PC-3 (cell line): ENCODE results near the gene PNMA6E. TPM values are rescaled to one million over a fixed set of nuclear protein-coding genes. Genes with fewer than 3 reads are reported as not detected.

Experiments
- ATAC-seq: fragments of 200-7000 bp; cut with Tn5 transposase; 2 replicates; pipeline ENCODE4 v1.9.1; 2020; ENCODE audit warnings: mild to moderate bottlenecking, moderate library complexity
- BruUV-seq: library from RNA; stranded (reverse); fragments of 400-500 nt; replicated peaks from 2 replicates; lab custom pipeline; 2021; lab: Mats Ljungman, UMichigan
- CTCF ChIA-PET: fragments of 300-600 bp; sonication (Branson Sonifier 250); formaldehyde crosslinking; loops from one replicate; lab custom pipeline; 2022; ENCODE audit warnings: antibody characterized with exemption; lab: Charles Lee
- POLR2A ChIA-PET: fragments of 300-600 bp; sonication (Branson Sonifier 250); formaldehyde crosslinking; loops from one replicate; lab custom pipeline; 2022; ENCODE audit warnings: antibody characterized with exemption; ENCODE audit not compliant: unreplicated experiment; lab: Charles Lee
- DNase-seq: peaks from one replicate; pipeline ENCODE4 v3.0.0-alpha.2; 2015
- H2AFZ ChIP-seq: fragments of 300-600 bp; sonication (generic); 2 replicates; pipeline ENCODE4 v1.6.0; 2016; ENCODE audit warnings: antibody characterized with exemption, low read length
- H3F3A ChIP-seq: fragments of 300-600 bp; sonication (generic); one replicate; pipeline ENCODE4 v1.6.0; 2017; ENCODE audit warnings: antibody characterized with exemption, low read length, control low read depth, mild to moderate bottlenecking; ENCODE audit not compliant: unreplicated experiment
- H3K27ac ChIP-seq: fragments of 300-600 bp; sonication (generic); 2 replicates; pipeline ENCODE4 v1.5.1; 2016; ENCODE audit warnings: mild to moderate bottlenecking, low read length
- H3K27me3 ChIP-seq: fragments of 300-600 bp; sonication (generic); 2 replicates; pipeline ENCODE4 v1.6.1; 2016; ENCODE audit warnings: low read length, mixed read lengths
- H3K36me3 ChIP-seq: fragments of 300-600 bp; sonication (generic); 2 replicates; pipeline ENCODE4 v1.6.1; 2016; ENCODE audit warnings: low read depth, mixed run types, low read length, mixed read lengths
- H3K4me1 ChIP-seq: fragments of 300-600 bp; sonication (generic); 2 replicates; pipeline ENCODE4 v1.5.1; 2016; ENCODE audit warnings: low read length; ENCODE audit not compliant: insufficient read depth
- H3K4me2 ChIP-seq: fragments of 300-600 bp; sonication (generic); 2 replicates; pipeline ENCODE4 v1.6.0; 2016; ENCODE audit warnings: low read length
- H3K4me3 ChIP-seq: fragments of 300-600 bp; sonication (generic); 2 replicates; pipeline ENCODE4 v1.5.1; 2016; ENCODE audit warnings: mild to moderate bottlenecking, low read length, mixed read lengths
- H3K79me2 ChIP-seq: fragments of 300-600 bp; sonication (generic); 2 replicates; pipeline ENCODE4 v1.6.1; 2017; ENCODE audit warnings: low read length, mixed read lengths
- H3K9ac ChIP-seq: fragments of 300-600 bp; sonication (generic); 2 replicates; pipeline ENCODE4 v1.6.0; 2016; ENCODE audit warnings: mild to moderate bottlenecking, low read length
- H3K9me2 ChIP-seq: fragments of 300-600 bp; sonication (generic); replicated peaks from 2 replicates; pipeline ENCODE4 v1.6.1; 2016; ENCODE audit warnings: mixed run types, low read length, mixed read lengths
- H3K9me3 ChIP-seq: fragments of 300-600 bp; sonication (generic); 2 replicates; pipeline ENCODE4 v1.6.1; 2016; ENCODE audit warnings: low read length, mixed read lengths
- H4K20me1 ChIP-seq: fragments of 300-600 bp; sonication (generic); 2 replicates; pipeline ENCODE4 v1.6.1; 2016; ENCODE audit warnings: low read length, mixed read lengths
- CTCF ChIP-seq: fragments of 300-600 bp; sonication (generic); conservative IDR thresholded peaks from 2 replicates; pipeline ENCODE4 v1.5.1; 2017; ENCODE audit warnings: antibody characterized with exemption, low read depth, mild to moderate bottlenecking, low read length
- EZH2 ChIP-seq: fragments of 300-600 bp; sonication (generic); IDR thresholded peaks from one replicate; pipeline ENCODE4 v1.6.1; 2017; ENCODE audit warnings: antibody characterized with exemption, mild to moderate bottlenecking, low read length; ENCODE audit not compliant: unreplicated experiment
- EZH2phosphoT487 ChIP-seq: fragments of 300-600 bp; sonication (generic); IDR thresholded peaks from 2 replicates; pipeline ENCODE4 v1.6.1; 2018; ENCODE audit warnings: mild to moderate bottlenecking, antibody characterized with exemption, low read length, borderline replicate concordance
- intact Hi-C: fragments of 100-400 bp; cut with micrococcal nuclease; formaldehyde crosslinking; loops from 2 replicates; pipeline ENCODE4 v1.9.0; 2023
- total RNA-seq: library from RNA; depleted of rRNA; stranded (reverse); fragments of >200 nt; gene quantifications from 2 replicates; pipeline ENCODE4 v1.2.3, GENCODE V29; 2014

Gene PNMA6E
- total RNA-seq, 1 experiment from 2014 or later = not detected

- Histone ChIP-seq H3K27ac (no peak overlapping the region), H2AFZ (no peak overlapping the region), H3K4me1 (no peaks in the 10 kb centered on the region), H3K36me3 (no peaks in the 10 kb centered on the region), H3K27me3 (0 out of 2 replicates have a peak, but pooled peaks cover 6% of the 10 kb centered on the region), H4K20me1 (no peaks in the 10 kb centered on the region), H3F3A (no peaks in the 10 kb centered on the region), H3K79me2 (no peaks in the 10 kb centered on the region), H3K9me3 (no peaks in the 10 kb centered on the region), H3K9ac (no peak overlapping the region), H3K4me3 (no peak overlapping the region), H3K4me2 (no peak overlapping the region), H3K9me2 (no peaks in the 10 kb centered on the region)
- BruUV-seq = no TSS peak
- CTCF ChIA-PET = no interaction called here
- DNase-seq = no peak
- ATAC-seq = no peak
- TF ChIP-seq CTCF (no peak), EZH2 (no peak), EZH2phosphoT487 (no peak)
- intact Hi-C loops = no loop called here
- POLR2A ChIA-PET = no interaction called here
These were observed 4.6 kb downstream of the PNMA6E start for GRCh38 chrX:153396320-153397195.

DNA sequence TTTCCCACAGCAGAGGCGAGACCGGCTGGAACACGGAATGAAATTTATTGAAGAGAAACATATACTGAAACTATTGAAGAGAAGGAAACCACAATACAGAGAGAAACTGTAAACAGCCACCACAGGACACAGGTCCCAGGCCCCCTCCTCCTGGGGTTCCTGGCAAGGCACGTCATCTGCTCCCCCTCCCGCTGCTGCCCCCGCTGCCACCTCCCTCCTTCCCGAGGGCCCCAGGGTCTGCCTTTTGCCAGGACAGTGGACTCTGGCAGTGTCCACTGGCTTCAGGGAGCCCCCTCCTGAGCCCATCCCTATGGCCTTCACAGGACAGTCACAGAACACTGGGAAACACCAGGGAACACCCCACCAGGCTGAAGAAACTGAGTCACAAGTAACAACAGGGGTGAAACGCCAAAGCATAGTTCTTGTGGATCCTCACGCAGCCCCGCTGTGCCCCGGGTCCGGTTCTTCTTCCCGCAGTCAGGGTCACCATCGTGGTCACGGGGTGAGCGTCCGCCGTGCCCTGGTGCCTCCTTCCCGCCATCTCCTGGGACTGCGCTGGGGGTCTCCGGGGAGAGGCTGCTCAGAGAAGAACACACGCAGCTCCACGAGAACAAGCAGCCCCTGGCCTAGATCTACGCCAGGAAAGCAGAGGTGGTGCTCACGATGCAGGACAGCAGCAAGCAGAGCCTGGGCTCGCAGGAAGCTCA, 5.4 kb downstream of the PNMA6E start:
- BruUV-seq = no TSS peak
- H3K4me1 ChIP-seq = no peaks in the 10 kb centered on the region
- CTCF ChIA-PET = no interaction called here
- no peak overlapping the region for H3K9ac ChIP-seq
- H3K27me3 ChIP-seq = 0 out of 2 replicates have a peak, but pooled peaks cover 6% of the 10 kb centered on the region
- H3K9me3 ChIP-seq = no peaks in the 10 kb centered on the region
- DNase-seq (no peak), ATAC-seq (no peak)
- H3F3A ChIP-seq = no peaks in the 10 kb centered on the region
- H4K20me1 ChIP-seq = no peaks in the 10 kb centered on the region
- H3K79me2 ChIP-seq = no peaks in the 10 kb centered on the region
- no peaks in the 10 kb centered on the region for H3K36me3 ChIP-seq
- no peaks in the 10 kb centered on the region for H3K9me2 ChIP-seq
- intact Hi-C loops = no loop called here
- no peak overlapping the region for H2AFZ ChIP-seq
- no peak overlapping the region for H3K27ac ChIP-seq
- POLR2A ChIA-PET = no interaction called here
- no peak overlapping the region for H3K4me3 ChIP-seq
- H3K4me2 ChIP-seq = no peak overlapping the region
- TF ChIP-seq CTCF = no peak
- no peak for TF ChIP-seq EZH2phosphoT487
- no peak for TF ChIP-seq EZH2
